Ramos (cell line): ENCODE measurements around the gene GLT8D1.
"Not testable (repeated sequence)": the region's sequence is repeated elsewhere in the genome, so short reads cannot be mapped to it uniquely, and the experiment has no call there.

Experiments
- in situ Hi-C: fragments of 300-500 bp; cut with MboI; formaldehyde crosslinking; loops from one replicate; pipeline ENCODE4 v1.14.3; 2022; ENCODE audit warnings: low sequenced_read_pairs; ENCODE audit not compliant: unreplicated experiment

The GLT8D1 gene

GRCh38 chr3:52684184-52684583, 21.4 kb downstream of the GLT8D1 start:
- in situ Hi-C loops = no loop called here

GRCh38 chr3:52683611-52684010, 22.0 kb downstream of the GLT8D1 start:
- in situ Hi-C loops = no loop called here

DNA sequence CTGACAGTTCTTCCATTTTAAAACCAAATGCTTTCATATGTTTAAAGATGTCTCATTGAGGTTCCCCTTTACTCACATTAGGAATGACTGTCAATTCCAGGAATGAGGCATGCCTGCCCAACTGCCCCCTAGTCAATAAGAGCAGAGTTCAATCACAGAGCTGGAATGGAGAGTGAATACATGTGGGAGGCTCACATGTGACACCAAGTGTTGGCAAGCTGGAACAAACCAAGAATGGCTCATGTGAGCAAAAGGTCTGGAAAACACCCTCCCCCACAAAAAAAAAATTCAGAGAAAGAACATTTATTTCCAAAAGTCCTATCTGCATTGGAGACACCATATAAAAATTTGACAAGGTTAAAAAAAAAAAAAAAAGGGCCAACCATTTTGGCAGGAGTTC, 23.6 kb downstream of the GLT8D1 start:
- in situ Hi-C loops = no loop called here

DNA sequence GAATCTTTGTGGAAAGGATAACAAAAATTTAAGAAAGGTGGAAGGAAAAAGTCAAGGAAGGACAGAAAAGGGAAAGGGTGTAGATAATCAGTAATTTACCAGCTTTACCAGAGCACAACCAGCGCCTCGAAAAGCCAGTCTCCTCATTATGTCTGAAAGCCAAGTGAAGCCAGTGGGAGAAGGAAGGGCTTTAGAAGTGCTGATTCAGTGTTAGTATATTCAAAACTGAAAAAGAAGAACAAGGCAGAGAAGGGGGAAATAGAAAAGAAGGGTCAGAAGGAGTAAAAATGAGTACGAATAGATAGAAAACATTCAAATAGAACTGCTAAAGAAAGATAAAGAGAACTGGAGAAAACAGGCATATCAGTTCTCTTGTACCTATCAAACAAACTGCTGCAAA, 24.0 kb downstream of the GLT8D1 start:
- in situ Hi-C loops = no loop called here

GRCh38 chr3:52679811-52680210, 25.8 kb downstream of the GLT8D1 start:
- in situ Hi-C loops = no loop called here

- in situ Hi-C loops = no loop called here
These were observed 26.4 kb downstream of the GLT8D1 start for GRCh38 chr3:52679199-52679538.

DNA sequence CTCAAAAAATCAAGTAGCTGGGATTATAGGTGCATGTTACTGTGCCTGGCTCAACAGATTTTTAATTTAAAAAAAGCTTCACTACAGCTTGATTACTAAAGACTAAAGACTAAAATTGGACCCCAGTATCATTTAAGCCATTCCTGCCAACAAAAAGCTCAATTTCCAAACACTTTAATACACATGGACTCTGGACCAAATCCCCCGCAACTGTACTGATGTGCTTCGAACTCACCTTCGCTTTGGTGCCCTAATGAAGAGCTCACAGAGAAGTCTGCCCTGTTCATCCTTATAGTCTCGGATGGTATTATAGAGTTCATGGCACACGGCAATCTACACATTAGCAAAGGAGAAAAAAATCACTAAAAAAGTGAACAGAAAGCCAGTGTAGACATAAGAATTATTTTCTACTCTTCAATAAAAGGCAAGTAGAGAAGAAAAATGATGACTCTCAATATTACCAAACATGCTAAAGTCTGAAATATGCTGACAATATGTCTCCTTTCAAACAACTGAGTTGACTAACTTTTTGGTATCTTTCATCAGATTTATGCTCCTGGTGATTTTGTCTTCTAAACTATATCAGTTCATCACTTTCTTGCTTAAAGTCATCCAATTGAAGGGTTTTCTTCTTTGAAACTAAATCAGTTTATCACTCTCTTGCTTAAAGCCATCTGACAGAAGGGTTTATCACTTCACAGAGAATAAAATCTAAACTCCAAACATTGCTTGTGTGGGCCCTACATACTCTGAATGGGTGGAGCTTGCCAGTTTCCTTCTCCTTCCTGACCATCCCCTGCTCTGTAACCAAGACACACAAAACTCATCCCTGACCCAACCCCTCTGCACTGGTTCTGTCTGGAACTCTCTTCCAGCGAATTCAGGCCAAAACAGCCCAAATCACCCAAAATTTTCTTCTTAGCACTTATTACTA, 27.1 kb downstream of the GLT8D1 start:
- in situ Hi-C loops = no loop called here

- in situ Hi-C loops = not testable (repeated sequence)
These were observed 29.4 kb downstream of the GLT8D1 start for GRCh38 chr3:52676201-52676600.

DNA sequence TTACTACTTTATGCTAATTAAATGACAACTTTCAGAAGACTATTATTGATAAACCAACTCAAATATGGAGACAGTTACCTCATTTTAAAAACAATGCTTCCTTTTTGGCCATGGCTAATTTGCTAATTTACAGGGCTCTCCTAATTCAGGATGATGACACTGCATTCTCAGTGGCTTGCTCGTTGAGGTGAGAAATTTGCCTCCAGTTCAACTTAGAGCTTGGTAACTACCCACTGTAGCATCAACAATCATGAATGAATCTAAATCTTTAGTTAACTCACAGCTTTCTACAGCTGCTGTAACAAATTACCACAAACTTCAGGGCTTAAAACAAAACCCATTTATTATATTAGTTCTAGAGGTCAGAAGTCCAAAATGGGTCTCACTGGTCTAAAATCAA, 33.9 kb downstream of the GLT8D1 start:
- in situ Hi-C loops = no loop called here

GRCh38 chr3:52670621-52671521, 34.7 kb downstream of the GLT8D1 start:
- in situ Hi-C loops = no loop called here

GRCh38 chr3:52663098-52663497, 42.5 kb downstream of the GLT8D1 start:
- in situ Hi-C loops = no loop called here

GRCh38 chr3:52660046-52660445, 45.5 kb downstream of the GLT8D1 start:
- in situ Hi-C loops = no loop called here

- in situ Hi-C loops = no loop called here
These were observed 49.7 kb downstream of the GLT8D1 start for GRCh38 chr3:52655895-52656294.

DNA sequence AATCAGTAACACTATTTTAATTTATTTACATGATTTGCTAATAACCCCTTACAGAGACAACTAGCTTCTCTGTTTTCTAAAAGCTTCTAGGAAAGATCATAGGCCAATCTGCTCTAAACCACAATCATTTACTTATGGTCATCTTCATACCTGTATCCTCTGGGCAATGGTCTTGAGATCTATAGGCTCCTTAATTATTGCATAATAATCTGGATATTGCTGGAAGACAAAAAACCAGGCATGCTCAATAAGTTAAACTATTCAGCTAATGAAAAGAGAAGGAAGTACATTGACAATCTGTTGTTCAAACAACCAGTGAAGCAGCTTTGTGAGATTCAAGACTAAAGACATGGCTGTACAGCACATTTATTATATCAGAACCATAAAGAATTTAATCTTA, 54.0 kb downstream of the GLT8D1 start:
- in situ Hi-C loops = no loop called here

- in situ Hi-C loops = no loop called here
These were observed 55.2 kb downstream of the GLT8D1 start for GRCh38 chr3:52650439-52650838.

DNA sequence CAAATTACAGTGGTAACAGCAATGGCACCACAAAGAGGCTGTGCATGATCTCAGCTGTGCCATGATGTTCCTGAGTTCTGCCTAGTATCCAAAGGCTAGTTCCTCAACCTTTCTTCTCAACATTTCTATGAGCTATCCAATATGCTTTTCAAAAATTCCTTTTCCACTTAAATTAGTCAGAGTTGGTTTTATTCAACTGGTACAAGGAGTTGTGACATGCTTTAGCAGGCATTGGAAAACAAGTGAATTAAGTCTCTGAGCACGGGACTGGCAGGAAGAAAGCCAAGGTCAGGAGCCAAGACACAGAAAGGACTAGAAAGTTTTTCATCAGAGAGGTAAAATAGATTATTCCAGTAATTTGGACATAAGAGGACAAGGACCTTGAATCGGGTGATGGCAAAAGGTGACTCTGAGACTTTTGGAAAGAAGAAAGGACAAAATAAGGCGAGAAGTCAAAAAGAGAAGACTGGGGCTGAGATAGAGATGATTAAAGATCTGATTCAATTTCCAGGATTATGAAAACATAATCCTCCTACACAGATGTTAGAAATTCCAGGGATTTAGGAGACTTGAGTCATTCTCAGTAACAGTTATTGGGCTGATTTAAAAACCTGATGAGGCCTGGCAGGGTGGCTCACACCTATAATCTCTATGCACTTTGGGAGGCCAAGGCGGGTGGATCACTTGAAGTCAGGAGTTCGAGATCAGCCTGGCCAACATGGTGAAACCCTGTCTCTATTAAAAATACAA, 56.0 kb downstream of the GLT8D1 start:
- in situ Hi-C loops = no loop called here

DNA sequence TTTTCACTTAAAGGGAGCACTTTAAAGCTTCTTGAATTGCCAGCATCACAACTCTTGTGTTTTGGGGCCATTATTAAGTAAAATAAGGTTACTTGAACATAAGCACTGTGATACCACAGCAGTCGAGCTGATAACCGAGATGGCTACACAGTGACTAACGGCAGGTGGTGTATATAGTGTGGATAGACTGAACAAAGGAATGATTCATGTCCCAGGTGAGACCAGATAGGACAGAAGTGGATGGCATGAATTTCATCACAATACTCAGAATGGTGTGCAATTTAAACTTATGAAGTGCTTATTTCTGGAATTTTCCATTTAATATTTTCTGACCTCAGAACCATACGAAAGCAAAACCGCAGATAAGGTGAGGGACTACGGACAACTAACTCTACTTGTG, 60.0 kb downstream of the GLT8D1 start:
- in situ Hi-C loops = no loop called here
